HCT116 (cell line): ENCODE data around the gene PNMT. TPM values are rescaled to one million over a fixed set of nuclear protein-coding genes. Genes with fewer than 3 reads are reported as not detected.

Experiments
- ATAC-seq: fragments of 200-7000 bp; cut with Tn5 transposase; 2 replicates; pipeline ENCODE4 v1.9.1; 2020; ENCODE audit warnings: mild to moderate bottlenecking, moderate library complexity
- BruUV-seq: library from RNA; stranded (reverse); fragments of 400-500 nt; replicated peaks from 2 replicates; lab custom pipeline; 2021; lab: Mats Ljungman, UMichigan
- CTCF ChIA-PET: fragments of 300-600 bp; sonication (Branson Sonifier 250); formaldehyde crosslinking; loops from one replicate; lab custom pipeline; 2021; ENCODE audit warnings: antibody characterized with exemption; lab: Charles Lee
- POLR2A ChIA-PET: fragments of 300-600, 350-600 bp; sonication (Branson Sonifier 250); formaldehyde crosslinking; loops from one replicate; lab custom pipeline; 2021; ENCODE audit warnings: antibody characterized with exemption; lab: Charles Lee
- RAD21 ChIA-PET, 2 experiments: fragments of 300-600 bp; sonication (Branson Sonifier 250); formaldehyde crosslinking; loops; one replicate each; lab custom pipeline; 2023; ENCODE audit warnings: low total read pairs in 2 of 2; ENCODE audit not compliant: uncharacterized antibody in 2 of 2, unreplicated experiment in 2 of 2, low non-redundant PET in 1 of 2; lab: Charles Lee
- DNase-seq: peaks from one replicate; pipeline ENCODE4 v3.0.0-alpha.2; 2010; ENCODE audit warnings: low read depth, low spot score
- H2AFZ ChIP-seq: fragments of 200-600 bp; shearing (Covaris generic), sonication (generic); 2 replicates; pipeline ENCODE4 v1.6.1; 2017; ENCODE audit warnings: low read depth, mixed run types, mixed read lengths, antibody characterized with exemption, low read length; ENCODE audit not compliant: poor library complexity, severe bottlenecking
- H3K27ac ChIP-seq: 2 replicates; pipeline ENCODE4 v1.5.1; 2012; ENCODE audit warnings: low read depth, low read length
- H3K27me3 ChIP-seq: fragments of 200-600 bp; sonication (generic); 2 replicates; pipeline ENCODE4 v1.6.1; 2016; ENCODE audit warnings: mixed run types, low read length, mixed read lengths; ENCODE audit not compliant: insufficient read depth
- H3K36me3 ChIP-seq, 2 experiments: fragments of 200-500 bp in 1 of 2; fragments of 200-600 bp in 1 of 2; sonication (Bioruptor generic) in 1 of 2; sonication (generic) in 1 of 2; 2 replicates each; pipeline versions ENCODE4 v1.5.1 to v1.6.1; 2014 to 2016; ENCODE audit warnings: low read length in 2 of 2, inconsistent platforms in 1 of 2, mixed read lengths in 1 of 2, mixed run types in 1 of 2; ENCODE audit not compliant: insufficient read depth in 2 of 2, control insufficient read depth in 1 of 2
- H3K4me1 ChIP-seq, 2 experiments: fragments of 200-600 bp in 1 of 2; sonication (generic) in 1 of 2; 2 replicates each; pipeline versions ENCODE4 v1.5.1 to v1.6.1; 2012 to 2017; ENCODE audit warnings: low read length in 2 of 2, inconsistent platforms in 1 of 2, mild to moderate bottlenecking in 1 of 2, mixed read lengths in 1 of 2, mixed run types in 1 of 2, moderate library complexity in 1 of 2; ENCODE audit not compliant: insufficient read depth in 2 of 2, control insufficient read depth in 1 of 2
- H3K4me2 ChIP-seq: fragments of 200-600 bp; sonication (generic); 2 replicates; pipeline ENCODE4 v1.6.1; 2017; ENCODE audit warnings: mixed run types, low read length, mixed read lengths
- H3K4me3 ChIP-seq, 2 experiments: fragments of 200-600 bp in 1 of 2; sonication (generic) in 1 of 2; replicated peaks in 1 of 2; 2 replicates each; pipeline ENCODE4 v1.5.1; 2011 to 2016; ENCODE audit warnings: low read length in 2 of 2, control low read depth in 1 of 2, low read depth in 1 of 2, mild to moderate bottlenecking in 1 of 2, mixed read lengths in 1 of 2, mixed run types in 1 of 2
- H3K79me2 ChIP-seq: fragments of 200-600 bp; sonication (generic); 2 replicates; pipeline ENCODE4 v1.6.1; 2017; ENCODE audit warnings: mild to moderate bottlenecking, mixed run types, low read length, moderate library complexity, mixed read lengths; ENCODE audit not compliant: insufficient read depth
- H3K9ac ChIP-seq: fragments of 200-600 bp; sonication (generic); 2 replicates; pipeline ENCODE4 v1.6.1; 2016; ENCODE audit warnings: low read length, mixed read lengths
- H3K9me2 ChIP-seq: fragments of 200-600 bp; sonication (generic), shearing (Covaris generic); 2 replicates; pipeline ENCODE4 v1.6.1; 2017; ENCODE audit warnings: mixed run types, mild to moderate bottlenecking, moderate library complexity; ENCODE audit not compliant: insufficient read depth
- H3K9me3 ChIP-seq, 2 experiments: fragments of 200-500 bp in 1 of 2; fragments of 200-600 bp in 1 of 2; sonication (Bioruptor generic) in 1 of 2; sonication (generic) in 1 of 2; 2 replicates each; pipeline ENCODE4 v1.6.1; 2014 to 2017; ENCODE audit warnings: low read length in 2 of 2, mixed read lengths in 2 of 2, inconsistent platforms in 1 of 2, low read depth in 1 of 2, mild to moderate bottlenecking in 1 of 2, mixed run types in 1 of 2, moderate library complexity in 1 of 2; ENCODE audit not compliant: control insufficient read depth in 1 of 2, insufficient read depth in 1 of 2
- H4K20me1 ChIP-seq: fragments of 200-600 bp; sonication (generic), shearing (Covaris generic); 2 replicates; pipeline ENCODE4 v1.6.1; 2017; ENCODE audit warnings: mixed run types, mild to moderate bottlenecking, moderate library complexity; ENCODE audit not compliant: insufficient read depth
- ATF3 ChIP-seq: IDR thresholded peaks from 2 replicates; pipeline ENCODE4 v1.6.1; 2012
- CBX3 ChIP-seq: IDR thresholded peaks from 2 replicates; pipeline ENCODE4 v1.6.1; 2012; ENCODE audit warnings: low read depth
- CEBPB ChIP-seq: IDR thresholded peaks from 2 replicates; pipeline ENCODE4 v1.6.1; 2012; ENCODE audit warnings: low read depth
- CTCF ChIP-seq, 3 experiments: fragments of 200-600 bp in 1 of 3; sonication (generic) in 1 of 3; IDR thresholded peaks in 2 of 3; conservative IDR thresholded peaks in 1 of 3; 2 replicates each; pipeline ENCODE4 v1.5.1; 2012 to 2017; ENCODE audit warnings: low read depth in 2 of 3, low read length in 2 of 3, antibody characterized with exemption in 1 of 3, borderline replicate concordance in 1 of 3, control low read depth in 1 of 3, mild to moderate bottlenecking in 1 of 3, mixed read lengths in 1 of 3, mixed run types in 1 of 3, moderate library complexity in 1 of 3; ENCODE audit not compliant: insufficient read depth in 1 of 3
- EGR1 ChIP-seq: IDR thresholded peaks from 2 replicates; pipeline ENCODE4 v1.6.1; 2012; ENCODE audit warnings: low read depth
- ELF1 ChIP-seq: IDR thresholded peaks from 2 replicates; pipeline ENCODE4 v1.6.1; 2012; ENCODE audit warnings: low read depth, borderline replicate concordance
- EZH2 ChIP-seq: fragments of 200-600 bp; sonication (generic); IDR thresholded peaks from 2 replicates; pipeline ENCODE4 v1.6.1; 2017; ENCODE audit warnings: antibody characterized with exemption, mixed run types
- EZH2phosphoT487 ChIP-seq: fragments of 200-600 bp; IDR thresholded peaks from 2 replicates; pipeline ENCODE4 v1.6.1; 2018; ENCODE audit warnings: antibody characterized with exemption, borderline replicate concordance
- FOSL1 ChIP-seq: IDR thresholded peaks from 2 replicates; pipeline ENCODE4 v1.6.1; 2012; ENCODE audit warnings: low read depth
- JUND ChIP-seq: IDR thresholded peaks from 2 replicates; pipeline ENCODE4 v1.6.1; 2012
- MAX ChIP-seq: IDR thresholded peaks from 2 replicates; pipeline ENCODE4 v1.6.1; 2012
- POLR2A ChIP-seq: IDR thresholded peaks from 2 replicates; pipeline ENCODE4 v1.7.0; 2011; ENCODE audit warnings: borderline replicate concordance; ENCODE audit not compliant: insufficient read depth, insufficient read length; ENCODE audit errors: extremely low read depth
- RAD21 ChIP-seq: IDR thresholded peaks from 2 replicates; pipeline ENCODE4 v1.6.1; 2012; ENCODE audit warnings: low read depth, mild to moderate bottlenecking
- REST ChIP-seq: IDR thresholded peaks from 2 replicates; pipeline ENCODE4 v1.6.1; 2012; ENCODE audit warnings: low read depth
- SIN3A ChIP-seq: IDR thresholded peaks from 2 replicates; pipeline ENCODE4 v1.6.1; 2012; ENCODE audit warnings: low read depth
- SP1 ChIP-seq: IDR thresholded peaks from 2 replicates; pipeline ENCODE4 v1.6.1; 2012; ENCODE audit warnings: low read depth
- TCF7L2 ChIP-seq: IDR thresholded peaks from 2 replicates; pipeline ENCODE4 v1.7.0; 2011; ENCODE audit warnings: borderline replicate concordance, inconsistent platforms; ENCODE audit not compliant: insufficient read depth, insufficient read length; ENCODE audit errors: extremely low read depth
- YY1 ChIP-seq: IDR thresholded peaks from 2 replicates; pipeline ENCODE4 v1.6.1; 2011; ENCODE audit warnings: low read length, low read depth, moderate library complexity, mild to moderate bottlenecking; ENCODE audit not compliant: insufficient replicate concordance; ENCODE audit errors: extremely low read depth
- ZFX ChIP-seq: fragments of 450-650 bp; IDR thresholded peaks from 2 replicates; pipeline ENCODE4 v1.6.1; 2017
- ZNF274 ChIP-seq: fragments of 200-500 bp; sonication (Bioruptor generic); IDR thresholded peaks from 2 replicates; pipeline ENCODE4 v1.6.1; 2014; ENCODE audit warnings: mild to moderate bottlenecking, low read depth, low read length, inconsistent platforms
- intact Hi-C: fragments of 100-400 bp; cut with micrococcal nuclease; formaldehyde crosslinking; loops from 2 replicates; pipeline ENCODE4 v1.10.0; 2022
- total RNA-seq: library from RNA; stranded (reverse); gene quantifications from one replicate; pipeline ENCODE4 v1.2.1, GENCODE V29; 2021; ENCODE audit not compliant: unreplicated experiment

The PNMT gene
- total RNA-seq, 1 experiment from 2014 or later: not detected

- no peak overlapping the region for H2AFZ ChIP-seq
- ChIA-PET CTCF (interaction anchor here (1.2 kb wide), 1 partner anchor 13 kb away, joined by 5 read pairs; no protein-coding TSS in a partner anchor), RAD21 (no interaction called here), POLR2A (no interaction called here)
- ATAC-seq (no peak), DNase-seq (no peak)
- no peak overlapping the region for H3K4me2 ChIP-seq
- no peak for TF ChIP-seq ATF3
- no peak for TF ChIP-seq SP1
- no peak for TF ChIP-seq MAX
- TF ChIP-seq CEBPB: no peak
- TF ChIP-seq CBX3: no peak
- TF ChIP-seq JUND: no peak
- no peak for TF ChIP-seq POLR2A
- TF ChIP-seq FOSL1: no peak
- no peak for TF ChIP-seq REST
- TF ChIP-seq SIN3A: no peak
- TF ChIP-seq EZH2phosphoT487: no peak
- TF ChIP-seq EZH2: no peak
- no peak for TF ChIP-seq YY1
- TF ChIP-seq ELF1: no peak
- TF ChIP-seq CTCF (IDR thresholded peaks at IDR 0.05 in 2 of 3, conservative IDR thresholded peaks at IDR 0.05 in 1 of 3; ENCODE audit: borderline replicate concordance in 1 of 3, insufficient read depth in 1 of 3, low read depth in 2 of 3, low read length in 2 of 3): no peak
- TF ChIP-seq EGR1: no peak
- TF ChIP-seq TCF7L2: no peak
- no peak for TF ChIP-seq ZFX
- no peak for TF ChIP-seq ZNF274
- TF ChIP-seq RAD21: no peak
- no peaks in the 10 kb centered on the region for H3K36me3 ChIP-seq
- no peaks in the 10 kb centered on the region for H3K9me3 ChIP-seq
- H3K9ac ChIP-seq: no peak overlapping the region
- no TSS peak for BruUV-seq
- H3K4me1 ChIP-seq: peaks cover 36 to 61% of the 10 kb centered on the region in 2 experiments
- peaks cover 72% of the 10 kb centered on the region for H3K79me2 ChIP-seq
- intact Hi-C loops: no loop called here
- no peak overlapping the region for H3K4me3 ChIP-seq
- H3K27me3 ChIP-seq: no peaks in the 10 kb centered on the region
- no peak overlapping the region for H3K27ac ChIP-seq
- no peaks in the 10 kb centered on the region for H4K20me1 ChIP-seq
- H3K9me2 ChIP-seq: no peaks in the 10 kb centered on the region
Observed at GRCh38 chr17:39640591-39641031, 27.6 kb upstream of the PNMT start.
